H9 (cell line): ENCODE results near the gene JUP. TPM values are rescaled to one million over a fixed set of nuclear protein-coding genes. Genes with fewer than 3 reads are reported as not detected.

Experiments
- DNase-seq: peaks from one replicate; pipeline ENCODE4 v3.0.0-alpha.2; 2017
- H2AFZ ChIP-seq: one replicate; pipeline ENCODE4 v1.6.1; 2013; ENCODE audit warnings: mild to moderate bottlenecking, low read length, control low read depth, moderate library complexity
- H2AK5ac ChIP-seq: 2 replicates; pipeline ENCODE4 v1.6.1; 2013; ENCODE audit warnings: low read length, control low read depth, mixed read lengths; ENCODE audit not compliant: insufficient read length
- H2BK120ac ChIP-seq: one replicate; pipeline ENCODE4 v1.6.1; 2013; ENCODE audit warnings: low read depth, mild to moderate bottlenecking, low read length, control low read depth, inconsistent platforms; ENCODE audit not compliant: poor library complexity, severe bottlenecking
- H2BK12ac ChIP-seq: 2 replicates; pipeline ENCODE4 v1.6.1; 2013; ENCODE audit warnings: low read length, control low read depth, mixed read lengths, low read depth; ENCODE audit not compliant: insufficient read length
- H2BK15ac ChIP-seq: 2 replicates; pipeline ENCODE4 v1.6.1; 2013; ENCODE audit warnings: low read depth, low read length, control low read depth
- H2BK20ac ChIP-seq: one replicate; pipeline ENCODE4 v1.6.1; 2013; ENCODE audit warnings: low read depth, mild to moderate bottlenecking, low read length, control low read depth, inconsistent platforms; ENCODE audit not compliant: poor library complexity, severe bottlenecking
- H2BK5ac ChIP-seq: 2 replicates; pipeline ENCODE4 v1.6.1; 2013; ENCODE audit warnings: low read length, control low read depth, mixed read lengths; ENCODE audit not compliant: insufficient read length
- H3K14ac ChIP-seq: 2 replicates; pipeline ENCODE4 v1.6.1; 2013; ENCODE audit warnings: low read length, control low read depth; ENCODE audit not compliant: insufficient read depth
- H3K18ac ChIP-seq: 2 replicates; pipeline ENCODE4 v1.6.1; 2013; ENCODE audit warnings: low read depth, mild to moderate bottlenecking, mixed read lengths, low read length, control low read depth; ENCODE audit not compliant: insufficient read length
- H3K23ac ChIP-seq: 2 replicates; pipeline ENCODE4 v1.6.1; 2013; ENCODE audit warnings: low read length, control low read depth, mixed read lengths, low read depth; ENCODE audit not compliant: insufficient read length
- H3K23me2 ChIP-seq: 2 replicates; pipeline ENCODE4 v1.6.1; 2013; ENCODE audit warnings: low read depth, mild to moderate bottlenecking, mixed read lengths, low read length, control low read depth; ENCODE audit not compliant: insufficient read length, poor library complexity, severe bottlenecking
- H3K27ac ChIP-seq: 2 replicates; pipeline ENCODE4 v1.5.1; 2013; ENCODE audit warnings: low read length, control low read depth, mixed read lengths, low read depth; ENCODE audit not compliant: insufficient read length
- H3K27me3 ChIP-seq: 2 replicates; pipeline ENCODE4 v1.6.1; 2013; ENCODE audit warnings: low read length, control low read depth, inconsistent platforms; ENCODE audit not compliant: insufficient read depth
- H3K4ac ChIP-seq: 2 replicates; pipeline ENCODE4 v1.6.1; 2013; ENCODE audit warnings: low read depth, mild to moderate bottlenecking, control low read depth, inconsistent platforms, low read length, moderate library complexity
- H3K4me1 ChIP-seq: 2 replicates; pipeline ENCODE4 v1.6.1; 2013; ENCODE audit warnings: low read length, control low read depth, inconsistent platforms; ENCODE audit not compliant: insufficient read depth
- H3K4me2 ChIP-seq: 2 replicates; pipeline ENCODE4 v1.6.1; 2013; ENCODE audit warnings: low read length, control low read depth, mixed read lengths; ENCODE audit not compliant: insufficient read length, insufficient read depth
- H3K56ac ChIP-seq: 2 replicates; pipeline ENCODE4 v1.6.1; 2013; ENCODE audit warnings: low read depth, mild to moderate bottlenecking, mixed read lengths, low read length, control low read depth; ENCODE audit not compliant: insufficient read length
- H3K79me1 ChIP-seq: 2 replicates; pipeline ENCODE4 v1.6.1; 2013; ENCODE audit warnings: low read depth, mild to moderate bottlenecking, moderate library complexity, low read length, control low read depth, inconsistent platforms; ENCODE audit not compliant: insufficient read depth, poor library complexity, severe bottlenecking
- H3K79me2 ChIP-seq: 2 replicates; pipeline ENCODE4 v1.6.1; 2013; ENCODE audit warnings: low read length, control low read depth, inconsistent platforms; ENCODE audit not compliant: insufficient read depth
- H3K9ac ChIP-seq: 2 replicates; pipeline ENCODE4 v1.6.1; 2013; ENCODE audit warnings: low read length, control low read depth, mixed read lengths; ENCODE audit not compliant: insufficient read length; ENCODE audit errors: extremely low read depth
- H3K9me3 ChIP-seq: one replicate; pipeline ENCODE4 v1.6.1; 2013; ENCODE audit warnings: low read depth, low read length, inconsistent platforms; ENCODE audit not compliant: control insufficient read depth
- H3T11ph ChIP-seq: one replicate; pipeline ENCODE4 v1.6.1; 2013; ENCODE audit warnings: mild to moderate bottlenecking, low read length, control low read depth, inconsistent platforms
- H4K20me1 ChIP-seq: one replicate; pipeline ENCODE4 v1.6.1; 2013; ENCODE audit not compliant: control insufficient read depth, insufficient read length, insufficient read depth
- H4K5ac ChIP-seq: 2 replicates; pipeline ENCODE4 v1.6.1; 2013; ENCODE audit warnings: low read depth, mild to moderate bottlenecking, mixed read lengths, low read length, control low read depth; ENCODE audit not compliant: insufficient read length
- H4K8ac ChIP-seq: replicated peaks from 2 replicates; pipeline ENCODE4 v1.6.1; 2013; ENCODE audit warnings: low read length, control low read depth, mixed read lengths, low read depth; ENCODE audit not compliant: insufficient read length
- H4K91ac ChIP-seq: 2 replicates; pipeline ENCODE4 v1.6.1; 2013; ENCODE audit warnings: low read depth, mild to moderate bottlenecking, moderate library complexity, mixed read lengths, low read length, control low read depth; ENCODE audit not compliant: insufficient read length
- H3K27ac Mint-ChIP-seq, 3 experiments: 2 replicates in 2 of 3; 3 replicates in 1 of 3; pipeline ENCODE4 v1.8.0; 2020 to 2021; ENCODE audit warnings: mixed read lengths in 3 of 3, mild to moderate bottlenecking in 1 of 3, moderate library complexity in 1 of 3
- H3K27me3 Mint-ChIP-seq: 2 replicates; pipeline ENCODE4 v1.8.0; 2021; ENCODE audit warnings: low read depth, mild to moderate bottlenecking, moderate library complexity, mixed read lengths
- H3K36me3 Mint-ChIP-seq, 3 experiments: 2 replicates in 2 of 3; 3 replicates in 1 of 3; pipeline ENCODE4 v1.8.0; 2020 to 2021; ENCODE audit warnings: low read depth in 3 of 3, mixed read lengths in 3 of 3; ENCODE audit not compliant: insufficient read depth in 1 of 3
- H3K4me1 Mint-ChIP-seq, 2 experiments: 2 replicates each; pipeline ENCODE4 v1.8.0; 2020; ENCODE audit warnings: mixed read lengths in 2 of 2
- H3K4me3 Mint-ChIP-seq, 2 experiments: 2 replicates in 1 of 2; 3 replicates in 1 of 2; pipeline ENCODE4 v1.8.0; 2020 to 2021; ENCODE audit warnings: mild to moderate bottlenecking in 2 of 2, mixed read lengths in 2 of 2, moderate library complexity in 1 of 2
- H3K9me3 Mint-ChIP-seq, 2 experiments: 2 replicates in 1 of 2; 3 replicates in 1 of 2; pipeline ENCODE4 v1.8.0; 2020; ENCODE audit warnings: mild to moderate bottlenecking in 2 of 2, mixed read lengths in 2 of 2, moderate library complexity in 1 of 2
- CTCF ChIP-seq: fragments of 200-600 bp; sonication (generic); conservative IDR thresholded peaks from 3 replicates; pipeline ENCODE4 v1.8.0; 2021; ENCODE audit warnings: antibody characterized with exemption, mild to moderate bottlenecking
- WGBS: extraction: QIAGEN DNeasy Blood & Tissue Kit; methylation state at CpG from one replicate; pipeline ENCODE4 v1.1.7; 2013; ENCODE audit warnings: missing lambda C conversion rate, low lambda C conversion rate, mixed read lengths; ENCODE audit not compliant: insufficient read length; ENCODE audit errors: extremely low coverage; 5-methylcytosine and 5-hydroxymethylcytosine counted together
- total RNA-seq: library from RNA; stranded (reverse); gene quantifications from 2 replicates; pipeline ENCODE4 v1.2.1, GENCODE V29; 2021

The JUP gene
- total RNA-seq, 1 experiment from 2014 or later, result 90.1 TPM

- no peak overlapping the region for H3K4ac ChIP-seq
- peaks cover 60% of the 10 kb centered on the region for H3K27me3 Mint-ChIP-seq
- H3K9ac ChIP-seq, result no peak overlapping the region
- H2BK15ac ChIP-seq, result no peak overlapping the region
- no peaks in the 10 kb centered on the region for H3K4me1 ChIP-seq
- TF ChIP-seq CTCF, result no peak
- peaks cover 23% of the 10 kb centered on the region; the same call in 1 of the 2 replicates for H3K27me3 ChIP-seq
- H3K4me3 Mint-ChIP-seq, result no peak overlapping the region
- H4K8ac ChIP-seq, result no peak overlapping the region
- no peak overlapping the region for H3K18ac ChIP-seq
- no peak overlapping the region for H3K23ac ChIP-seq
- H2BK12ac ChIP-seq, result no peak overlapping the region
- no peaks in the 10 kb centered on the region for H3K9me3 ChIP-seq
- H3K14ac ChIP-seq, result no peak overlapping the region
- no peak overlapping the region for H4K91ac ChIP-seq
- H3K79me1 ChIP-seq, result no peaks in the 10 kb centered on the region
- peaks cover 8 to 24% of the 10 kb centered on the region in 2 experiments for H3K4me1 Mint-ChIP-seq
- no peaks in the 10 kb centered on the region for H3K79me2 ChIP-seq
- H2AFZ ChIP-seq, result no peak overlapping the region
- no peak overlapping the region for H2BK120ac ChIP-seq
- H4K20me1 ChIP-seq, result no peaks in the 10 kb centered on the region
- no peak overlapping the region for H2AK5ac ChIP-seq
- H3K56ac ChIP-seq, result no peak overlapping the region
- DNase-seq, result no peak
- H3K27ac ChIP-seq, result no peak overlapping the region
- no CpG with 5 or more reads among the region's 4 CpGs for WGBS
- H3T11ph ChIP-seq, result no peak overlapping the region
- no peaks in the 10 kb centered on the region for H3K9me3 Mint-ChIP-seq
- H2BK20ac ChIP-seq, result no peak overlapping the region
- no peak overlapping the region for H4K5ac ChIP-seq
- peaks cover 8% of the 10 kb centered on the region for H3K23me2 ChIP-seq
- H2BK5ac ChIP-seq, result no peak overlapping the region
- no peaks in the 10 kb centered on the region; a peak in 1 of 7 replicates for H3K36me3 Mint-ChIP-seq
- H3K27ac Mint-ChIP-seq, result no peak overlapping the region
- no peak overlapping the region for H3K4me2 ChIP-seq
These were observed 56.0 kb downstream of the JUP start for GRCh38 chr17:41730479-41730878.
